Endothelial cell of umbilical vein (primary cell): ENCODE data around the gene NFATC2. TPM values are rescaled to one million over a fixed set of nuclear protein-coding genes. Genes with fewer than 3 reads are reported as not detected.

ENCODE experiments used
- BruUV-seq: library from RNA; stranded (reverse); fragments of 400-500 nt; replicated peaks from 2 replicates; lab custom pipeline; 2021; lab: Mats Ljungman, UMichigan
- CTCF ChIA-PET: fragments of 300-600, 350-600 bp; sonication (Branson Sonifier 250); formaldehyde crosslinking; loops from one replicate; lab custom pipeline; 2021; ENCODE audit warnings: antibody characterized with exemption, inconsistent platforms; lab: Charles Lee
- POLR2A ChIA-PET: fragments of 300-600, 350-600 bp; sonication (Branson Sonifier 250); formaldehyde crosslinking; loops from one replicate; lab custom pipeline; 2021; ENCODE audit warnings: antibody characterized with exemption, inconsistent platforms; lab: Charles Lee
- DNase-seq: peaks from one replicate; pipeline ENCODE4 v3.0.0-alpha.2; 2011; ENCODE audit warnings: low read depth, low spot score
- FAIRE-seq: peaks from 2 replicates; lab custom pipeline; 2011; peaks lifted over from hg19 to GRCh38; lab: Jason Lieb, UNC
- H2AFZ ChIP-seq: 2 replicates; pipeline ENCODE4 v1.6.0; 2012; ENCODE audit warnings: low read depth, low read length, control low read depth, inconsistent platforms
- H3K27ac ChIP-seq: 2 replicates; pipeline ENCODE4 v1.5.1; 2011; ENCODE audit warnings: low read depth, mild to moderate bottlenecking, control low read depth, low read length, moderate library complexity; ENCODE audit not compliant: insufficient read depth
- H3K27me3 ChIP-seq, 2 experiments: 2 replicates each; pipeline versions ENCODE4 v1.6.0 to v1.6.1; 2011; ENCODE audit warnings: low read length in 2 of 2, mixed read lengths in 1 of 2; ENCODE audit not compliant: control insufficient read depth in 2 of 2, insufficient read depth in 2 of 2
- H3K36me3 ChIP-seq, 2 experiments: 2 replicates in 1 of 2; 3 replicates in 1 of 2; pipeline ENCODE4 v1.5.1; 2011; ENCODE audit warnings: low read length in 2 of 2, mild to moderate bottlenecking in 1 of 2, moderate library complexity in 1 of 2; ENCODE audit not compliant: control insufficient read depth in 2 of 2, insufficient read depth in 2 of 2; ENCODE audit errors: extremely low read depth in 1 of 2
- H3K4me1 ChIP-seq: 3 replicates; pipeline ENCODE4 v1.5.1; 2011; ENCODE audit warnings: mild to moderate bottlenecking, low read length; ENCODE audit not compliant: control insufficient read depth, insufficient read depth; ENCODE audit errors: extremely low read depth
- H3K4me2 ChIP-seq: 2 replicates; pipeline ENCODE4 v1.6.1; 2011; ENCODE audit warnings: low read length, control low read depth, mixed read lengths; ENCODE audit not compliant: insufficient read depth
- H3K4me3 ChIP-seq, 3 experiments: fragments of 200-600 bp in 1 of 3; sonication (generic), shearing (Covaris generic) in 1 of 3; replicated peaks in 1 of 3; 2 replicates each; pipeline ENCODE4 v1.5.1; 2011 to 2016; ENCODE audit warnings: control low read depth in 3 of 3, low read length in 3 of 3, mild to moderate bottlenecking in 2 of 3, inconsistent platforms in 1 of 3, low read depth in 1 of 3, moderate library complexity in 1 of 3; ENCODE audit not compliant: insufficient read depth in 1 of 3
- H3K79me2 ChIP-seq: 2 replicates; pipeline ENCODE4 v1.6.0; 2012; ENCODE audit warnings: low read length, inconsistent platforms; ENCODE audit not compliant: control insufficient read depth, insufficient read depth
- H3K9ac ChIP-seq: replicated peaks from 2 replicates; pipeline ENCODE3; 2011; ENCODE audit warnings: low read length, control low read depth; ENCODE audit not compliant: insufficient read depth; ENCODE audit errors: extremely low read depth
- H3K9me1 ChIP-seq: replicated peaks from 3 replicates; pipeline ENCODE4 v1.6.0; 2011; ENCODE audit warnings: mild to moderate bottlenecking, low read length; ENCODE audit not compliant: control insufficient read depth, insufficient read depth; ENCODE audit errors: extremely low read depth
- H3K9me3 ChIP-seq: replicated peaks from 2 replicates; pipeline ENCODE4 v1.5.1; 2012; ENCODE audit warnings: low read length, inconsistent platforms; ENCODE audit not compliant: control insufficient read depth, insufficient read depth
- H4K20me1 ChIP-seq: replicated peaks from 2 replicates; pipeline ENCODE3; 2011; ENCODE audit warnings: mild to moderate bottlenecking, low read length; ENCODE audit not compliant: control insufficient read depth, insufficient read depth; ENCODE audit errors: extremely low read depth
- FOS ChIP-seq: IDR thresholded peaks from 2 replicates; pipeline ENCODE4 v1.6.1; 2011; ENCODE audit warnings: mild to moderate bottlenecking, low read length, moderate library complexity, borderline replicate concordance; ENCODE audit not compliant: insufficient read depth
- GATA2 ChIP-seq: IDR thresholded peaks from 2 replicates; pipeline ENCODE4 v1.7.0; 2011; ENCODE audit warnings: low read depth, mild to moderate bottlenecking, moderate library complexity, mixed read lengths, low read length; ENCODE audit not compliant: insufficient read length, insufficient read depth
- JUN ChIP-seq: IDR thresholded peaks from 2 replicates; pipeline ENCODE4 v1.6.1; 2011; ENCODE audit warnings: borderline replicate concordance, low read depth; ENCODE audit not compliant: insufficient read length, insufficient read depth
- POLR2A ChIP-seq: IDR thresholded peaks from 2 replicates; pipeline ENCODE4 v1.6.1; 2012; ENCODE audit warnings: low read depth, mild to moderate bottlenecking, control low read depth, low read length
- POLR2AphosphoS5 ChIP-seq: IDR thresholded peaks from 2 replicates; pipeline ENCODE4 v1.6.1; 2012; ENCODE audit warnings: low read depth, mild to moderate bottlenecking, control low read depth, low read length, moderate library complexity; ENCODE audit not compliant: insufficient read depth
- dilution Hi-C: fragments of 300-500 bp; cut with MboI; formaldehyde crosslinking; loops from one replicate; pipeline ENCODE4 v1.15.0; 2019; ENCODE audit warnings: low sequenced_read_pairs; ENCODE audit not compliant: extremely low pct_ligation_motif_present
- intact Hi-C: fragments of 100-400 bp; cut with micrococcal nuclease; formaldehyde crosslinking; loops from one replicate; pipeline ENCODE4 v1.10.0; 2022
- polyA plus RNA-seq, 4 experiments: library from polyadenylated mRNA; depleted of rRNA in 3 of 4; stranded (reverse) in 3 of 4; unstranded in 1 of 4; fragments of >200 nt; gene quantifications; 2 replicates each; pipeline versions ENCODE4 v1.2.1 to v1.2.3, GENCODE V29; 2011 to 2012; ENCODE audit warnings: missing spikeins in 1 of 4
- total RNA-seq: library from RNA; stranded (reverse); gene quantifications from 2 replicates; pipeline ENCODE4 v1.2.3, GENCODE V29; 2021
- TF ChIP-seq, protein P1 (sequence below), 2 donors: IDR thresholded peaks; 1 replicate in 1 of 2; 2 replicates in 1 of 2; pipeline ENCODE4 v1.5.1; 2011; ENCODE audit warnings: low read length in 2 of 2, mild to moderate bottlenecking in 2 of 2, moderate library complexity in 2 of 2, control low read depth in 1 of 2, inconsistent platforms in 1 of 2, low read depth in 1 of 2; ENCODE audit not compliant: insufficient read depth in 1 of 2; ENCODE audit errors: extremely low read depth in 1 of 2

The NFATC2 gene
- total and polyA plus RNA-seq, 2 donors (not counting 3 experiments of a cell fraction or from before 2014, with no cell fraction given): 3.1 to 13.0 TPM

DNA sequence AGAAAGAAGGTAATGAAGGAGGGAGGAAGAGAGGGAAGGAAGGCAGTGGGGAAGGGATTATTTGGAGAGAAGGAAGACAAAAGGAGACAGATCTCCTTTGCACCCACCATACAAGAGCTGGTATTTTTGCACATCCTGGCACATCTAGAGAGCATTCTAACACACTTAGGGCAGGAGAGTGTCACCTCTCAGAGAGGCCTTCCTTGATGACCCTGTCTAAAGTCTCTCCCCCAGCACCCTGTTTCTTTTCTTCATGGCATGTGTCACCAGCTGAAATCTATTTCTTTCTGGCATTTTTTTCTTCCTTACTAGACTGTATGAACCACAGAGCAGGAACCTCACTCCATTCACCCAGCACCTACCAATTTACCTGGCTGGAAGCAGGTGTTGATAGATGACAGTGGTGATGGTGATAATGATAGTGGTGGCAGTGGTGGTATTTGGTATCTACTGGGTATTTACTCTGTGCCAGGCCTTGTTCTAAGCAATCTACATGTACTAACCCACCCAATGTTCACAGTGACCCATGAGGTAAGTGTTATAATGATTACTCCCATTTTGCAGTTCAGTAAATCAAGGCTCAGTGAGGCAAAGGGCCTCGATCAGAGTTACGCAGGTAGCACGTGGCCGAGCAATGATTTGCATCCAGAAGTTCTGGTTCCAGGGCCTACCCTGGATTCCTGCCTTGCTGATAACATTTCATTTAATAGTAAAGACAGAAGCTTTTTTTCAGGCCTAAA is 131.8 kb downstream of the NFATC2 start:
- Histone ChIP-seq H3K4me3 (no peak overlapping the region), H3K9ac (peak overlapping the region; percentile 69), H3K4me1 (peaks cover 27% of the 10 kb centered on the region), H4K20me1 (no peaks in the 10 kb centered on the region), H3K27me3 (no peaks in the 10 kb centered on the region), H3K36me3 (peaks cover 0 to 4% of the 10 kb centered on the region in 2 experiments), H3K79me2 (no peaks in the 10 kb centered on the region), H3K9me3 (no peaks in the 10 kb centered on the region), H3K4me2 (peak overlapping the region; percentile 51), H2AFZ (peak overlapping the region; percentile 4), H3K9me1 (no peaks in the 10 kb centered on the region), H3K27ac (peak overlapping the region; percentile 79)
- TF ChIP-seq, protein P1, sequence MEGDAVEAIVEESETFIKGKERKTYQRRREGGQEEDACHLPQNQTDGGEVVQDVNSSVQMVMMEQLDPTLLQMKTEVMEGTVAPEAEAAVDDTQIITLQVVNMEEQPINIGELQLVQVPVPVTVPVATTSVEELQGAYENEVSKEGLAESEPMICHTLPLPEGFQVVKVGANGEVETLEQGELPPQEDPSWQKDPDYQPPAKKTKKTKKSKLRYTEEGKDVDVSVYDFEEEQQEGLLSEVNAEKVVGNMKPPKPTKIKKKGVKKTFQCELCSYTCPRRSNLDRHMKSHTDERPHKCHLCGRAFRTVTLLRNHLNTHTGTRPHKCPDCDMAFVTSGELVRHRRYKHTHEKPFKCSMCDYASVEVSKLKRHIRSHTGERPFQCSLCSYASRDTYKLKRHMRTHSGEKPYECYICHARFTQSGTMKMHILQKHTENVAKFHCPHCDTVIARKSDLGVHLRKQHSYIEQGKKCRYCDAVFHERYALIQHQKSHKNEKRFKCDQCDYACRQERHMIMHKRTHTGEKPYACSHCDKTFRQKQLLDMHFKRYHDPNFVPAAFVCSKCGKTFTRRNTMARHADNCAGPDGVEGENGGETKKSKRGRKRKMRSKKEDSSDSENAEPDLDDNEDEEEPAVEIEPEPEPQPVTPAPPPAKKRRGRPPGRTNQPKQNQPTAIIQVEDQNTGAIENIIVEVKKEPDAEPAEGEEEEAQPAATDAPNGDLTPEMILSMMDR (IDR thresholded peaks at IDR 0.05; ENCODE audit: extremely low read depth in 1 of 2, insufficient read depth in 1 of 2, low read depth in 1 of 2, low read length in 2 of 2): no peak
- TF ChIP-seq GATA2: no peak
- TF ChIP-seq FOS: no peak
- no peak for TF ChIP-seq POLR2A
- TF ChIP-seq JUN: no peak
- TF ChIP-seq POLR2AphosphoS5: no peak
- dilution Hi-C loops: loop anchor here (25.0 kb wide), 1 partner anchor 177 kb away; no protein-coding TSS in a partner anchor
- ChIA-PET POLR2A (interaction anchor here (0.7 kb wide), 1 partner anchor 21 kb away, joined by 8 read pairs; no protein-coding TSS in a partner anchor), CTCF (interaction anchor here (0.6 to 2.0 kb wide), 12 partner anchors 11 to 213 kb away, joined by 3 to 12 read pairs (median 4); no protein-coding TSS in a partner anchor)
- intact Hi-C loops: loop anchor here (1.0 kb wide), 1 partner anchor 17 kb away; no protein-coding TSS in a partner anchor
- no TSS peak for BruUV-seq
- DNase-seq: no peak
- FAIRE-seq: peak; percentile 49
